Measurements from ENCODE around the gene ZDHHC13.

Gene ZDHHC13

DNA sequence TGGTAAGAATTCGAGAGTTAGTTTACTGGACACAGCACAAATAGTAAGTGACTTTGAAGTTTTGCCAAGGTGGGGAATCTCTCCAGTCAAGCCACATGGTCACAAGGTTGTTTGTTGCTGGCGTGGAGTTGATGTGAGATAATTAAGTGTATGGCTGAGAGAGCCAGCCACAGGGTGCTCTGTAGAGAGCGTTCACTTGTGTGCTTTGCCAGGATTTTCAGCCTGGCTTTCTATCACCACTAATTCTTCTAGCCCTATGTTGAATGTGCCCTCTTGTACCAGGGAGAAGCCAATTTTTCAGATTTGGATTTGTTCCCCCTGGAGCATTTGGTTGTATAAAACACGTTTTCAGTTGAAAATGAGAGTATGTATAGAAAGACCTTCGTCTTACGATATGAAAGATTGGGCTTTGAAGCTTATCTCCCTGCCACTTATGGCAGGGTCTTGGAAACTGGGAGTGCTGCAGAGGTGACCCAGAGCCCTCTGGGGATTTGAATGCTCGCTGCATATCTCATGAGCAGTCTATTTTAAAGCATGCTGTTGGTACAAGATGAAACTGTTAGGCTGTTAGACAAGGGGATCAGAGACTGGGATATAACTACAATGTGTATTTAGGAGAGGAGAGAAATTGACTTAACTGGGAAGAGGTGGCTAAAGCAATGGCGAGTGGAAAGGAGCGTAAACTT lies 56.2 kb downstream of the ZDHHC13 start:
- no peak for DNase-seq

DNA sequence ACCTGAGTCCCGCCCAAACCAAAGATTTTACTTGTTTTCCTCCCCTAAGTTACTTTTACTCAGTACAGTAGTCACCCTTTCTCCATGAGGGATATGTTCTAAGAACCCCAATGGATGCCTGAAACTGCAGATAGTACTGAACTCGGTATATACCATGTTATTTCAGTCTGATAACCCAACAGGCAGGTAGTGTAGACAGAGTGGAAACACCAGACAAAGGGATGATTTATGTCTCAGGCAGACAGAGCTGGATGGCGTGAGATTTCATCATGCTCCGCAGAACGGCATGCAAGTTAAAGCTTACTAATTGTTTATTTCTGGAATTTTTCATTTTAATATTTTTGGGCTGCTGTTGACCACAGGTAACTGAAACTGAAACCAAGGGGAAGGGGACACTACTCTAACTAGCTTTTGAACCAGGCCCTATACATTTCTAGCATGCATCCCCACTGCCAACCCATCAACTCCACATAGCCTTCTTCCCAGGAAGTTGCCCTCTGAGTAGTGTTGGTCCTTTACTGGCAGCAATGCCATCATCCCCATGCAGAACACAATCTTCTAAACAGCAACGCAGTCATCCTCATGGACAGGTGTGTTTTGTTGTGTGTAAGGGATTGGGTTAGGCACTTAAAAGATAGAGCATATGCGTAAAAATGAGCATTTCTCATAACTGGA lies 57.1 kb downstream of the ZDHHC13 start:
- no peak for DNase-seq

DNA sequence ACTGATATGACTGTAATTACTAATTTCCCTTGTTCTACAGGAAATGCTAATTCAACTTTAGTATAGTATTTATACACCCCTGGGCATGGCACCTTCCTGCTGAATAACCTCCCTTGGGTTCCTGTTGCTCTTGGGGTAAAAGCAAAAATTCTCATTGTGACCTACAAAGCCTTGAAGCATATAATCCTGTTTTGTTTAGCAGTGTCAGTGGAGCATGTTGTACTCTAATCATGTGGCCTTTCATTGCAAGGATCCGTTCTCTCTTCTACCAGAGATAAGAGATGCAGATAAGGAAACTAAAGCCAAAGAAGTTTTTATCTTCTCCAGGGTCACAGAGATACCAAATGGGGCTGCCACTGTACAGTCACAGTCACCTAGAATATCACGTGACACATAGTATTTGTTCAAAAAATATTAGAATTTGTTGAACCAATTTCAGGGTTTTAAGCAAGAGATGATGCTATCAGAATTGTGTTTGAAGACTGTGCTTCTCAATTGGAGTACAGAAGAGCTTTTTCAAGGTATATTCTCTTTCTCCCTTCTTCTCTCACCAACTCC lies 59.7 kb downstream of the ZDHHC13 start:
- no peak for DNase-seq

DNA sequence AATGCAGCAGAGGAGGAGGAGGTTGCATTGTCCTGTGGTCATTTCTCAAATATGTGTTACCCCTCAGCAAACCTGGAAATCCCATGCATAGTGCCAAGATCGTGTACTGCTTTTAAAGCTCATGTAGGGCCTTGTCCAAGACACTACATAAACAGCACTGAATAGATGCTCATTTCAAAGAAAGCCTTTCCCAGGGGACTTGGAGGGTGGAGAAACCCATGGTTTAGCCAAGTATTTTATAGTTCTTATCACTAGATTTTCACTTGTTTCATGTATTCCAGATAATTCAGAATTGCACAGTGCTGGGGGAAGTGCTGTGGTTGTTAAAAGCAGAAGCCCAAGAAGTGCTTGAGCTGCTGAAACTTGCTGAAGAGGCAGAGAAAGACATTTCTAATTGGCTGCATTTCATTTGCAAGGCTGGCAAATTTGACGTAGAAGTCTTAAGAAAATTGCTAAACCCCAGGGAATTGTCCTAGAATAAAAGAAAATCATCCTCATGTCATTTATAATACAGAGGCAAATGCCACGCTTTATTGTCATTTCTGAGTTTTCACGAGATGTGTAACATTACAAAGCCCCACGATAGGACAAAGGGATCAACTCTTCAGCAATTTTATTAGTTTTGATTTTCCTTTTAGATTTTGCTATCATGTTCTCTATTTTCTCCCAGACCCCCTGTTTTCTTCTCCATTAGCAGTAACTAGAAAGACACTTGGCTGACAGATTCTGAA lies 64.7 kb downstream of the ZDHHC13 start:
- DNase-seq: no peak

DNA sequence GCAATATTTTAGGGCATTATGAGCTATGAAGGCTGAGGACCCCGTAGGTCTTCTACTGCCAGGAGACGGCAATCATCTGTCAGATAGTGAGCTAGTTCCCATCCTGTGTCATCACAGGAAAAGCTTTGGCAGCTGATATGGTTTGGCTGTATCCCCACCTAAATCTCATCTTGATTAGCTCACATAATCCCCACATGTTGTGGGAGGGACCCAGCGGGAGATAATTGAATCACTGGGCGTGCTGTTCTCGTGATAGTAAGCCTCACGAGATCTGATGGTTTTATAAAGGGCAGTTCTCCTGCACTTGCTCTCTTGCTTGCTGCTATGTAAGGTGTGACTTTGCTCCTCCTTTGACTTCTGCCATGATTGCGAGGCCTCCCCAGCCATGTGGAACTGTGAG lies 66.7 kb downstream of the ZDHHC13 start:
- DNase-seq: no peak

DNA sequence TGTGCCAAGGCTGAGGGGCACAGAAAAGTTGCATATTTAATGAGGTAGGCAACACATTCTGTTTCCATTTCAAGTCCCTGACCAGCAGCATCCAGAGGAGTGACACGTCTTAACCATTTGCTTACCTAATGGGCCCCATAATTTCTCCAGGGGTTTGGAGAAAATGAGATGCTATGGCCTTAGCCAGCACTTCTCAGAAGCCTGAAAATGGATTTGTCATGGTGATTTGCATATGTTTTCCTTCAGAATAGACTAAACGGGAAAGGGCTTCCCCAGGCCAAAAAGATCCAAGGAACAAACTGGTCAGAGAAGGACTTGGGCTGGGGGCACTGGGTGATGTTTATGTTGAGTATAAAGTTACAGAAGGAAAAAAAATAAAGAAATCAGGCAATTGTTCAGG lies 68.1 kb downstream of the ZDHHC13 start:
- DNase-seq: no peak

DNA sequence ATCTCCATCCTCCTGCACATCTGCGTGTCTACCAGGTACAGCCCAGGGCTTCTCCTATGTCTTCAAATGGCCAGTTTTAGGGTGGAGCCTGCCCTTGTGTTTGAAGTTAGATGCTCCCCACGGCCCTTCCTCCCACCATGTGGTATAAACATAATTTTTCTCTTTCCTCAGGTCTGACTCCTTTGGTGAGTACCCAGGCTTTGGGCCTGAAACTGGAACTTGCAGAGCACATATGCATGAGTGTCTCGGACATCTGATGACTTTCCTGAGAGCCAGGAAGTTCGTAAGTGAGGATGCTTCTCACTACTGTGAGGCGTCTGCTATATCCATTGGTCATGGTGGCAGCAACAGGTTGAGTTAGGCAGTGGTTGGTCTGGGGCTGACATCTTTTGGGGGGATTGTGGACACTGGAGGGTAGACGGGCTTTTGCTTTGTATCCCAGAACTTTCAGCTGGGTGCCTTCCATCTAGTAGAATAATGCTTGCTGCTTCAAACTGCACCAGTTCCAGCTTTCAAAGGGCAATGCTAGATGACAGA lies 68.6 kb downstream of the ZDHHC13 start:
- no peak for DNase-seq

DNA sequence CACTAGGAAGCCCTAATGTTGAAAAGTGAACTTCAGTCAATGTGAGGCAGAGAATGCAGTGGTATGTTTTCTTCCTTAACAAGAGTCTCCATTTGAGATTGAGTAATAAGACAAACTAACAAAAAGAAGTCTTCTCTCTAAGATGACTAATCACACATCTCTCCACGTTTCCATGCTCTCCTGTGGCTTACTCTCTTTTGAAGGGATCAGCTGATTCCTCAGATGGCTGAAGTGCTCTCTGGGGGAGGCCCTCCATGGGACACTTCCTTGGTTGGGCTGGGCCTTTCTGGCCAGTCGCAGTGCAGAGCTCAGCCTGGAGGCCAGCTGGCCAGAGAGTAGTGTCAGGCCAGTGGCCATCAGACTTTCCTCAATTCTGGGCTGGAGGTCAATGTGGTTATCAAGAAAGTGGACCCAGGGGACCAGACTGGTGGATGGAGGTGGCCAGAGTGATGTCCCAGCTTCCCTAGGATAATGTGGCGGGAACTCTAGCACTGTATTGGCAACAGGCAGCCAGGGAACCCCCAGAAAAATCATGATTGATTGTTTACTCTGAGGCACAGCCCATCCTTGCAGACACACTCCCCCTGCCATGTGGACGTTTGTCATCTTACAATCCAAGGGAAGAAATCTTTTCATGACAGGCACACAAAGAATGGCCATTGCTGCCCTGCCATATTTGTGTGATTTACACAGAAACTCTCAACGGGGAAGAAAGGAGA lies 70.3 kb downstream of the ZDHHC13 start:
- DNase-seq: no peak

DNA sequence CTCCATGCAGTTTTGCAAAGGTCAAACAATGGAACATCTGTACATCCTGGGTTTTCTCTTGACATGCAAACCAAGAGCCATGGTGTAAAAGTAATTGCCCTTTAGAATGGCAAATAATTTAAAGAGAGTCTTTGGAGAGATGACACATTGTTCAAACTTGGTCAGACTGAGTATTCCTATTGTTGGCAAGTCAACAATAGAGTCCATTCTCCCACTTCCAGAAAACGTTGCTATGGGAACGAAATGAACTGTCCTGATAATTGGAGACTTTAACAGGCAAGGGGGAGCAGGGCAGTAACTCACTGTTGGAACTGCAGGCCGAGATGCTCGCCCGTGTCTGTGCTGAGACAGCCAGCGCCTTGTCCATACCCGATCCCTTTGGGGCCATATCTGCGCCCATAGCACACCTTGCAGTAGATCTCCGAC lies 70.9 kb downstream of the ZDHHC13 start:
- no peak for DNase-seq

DNA sequence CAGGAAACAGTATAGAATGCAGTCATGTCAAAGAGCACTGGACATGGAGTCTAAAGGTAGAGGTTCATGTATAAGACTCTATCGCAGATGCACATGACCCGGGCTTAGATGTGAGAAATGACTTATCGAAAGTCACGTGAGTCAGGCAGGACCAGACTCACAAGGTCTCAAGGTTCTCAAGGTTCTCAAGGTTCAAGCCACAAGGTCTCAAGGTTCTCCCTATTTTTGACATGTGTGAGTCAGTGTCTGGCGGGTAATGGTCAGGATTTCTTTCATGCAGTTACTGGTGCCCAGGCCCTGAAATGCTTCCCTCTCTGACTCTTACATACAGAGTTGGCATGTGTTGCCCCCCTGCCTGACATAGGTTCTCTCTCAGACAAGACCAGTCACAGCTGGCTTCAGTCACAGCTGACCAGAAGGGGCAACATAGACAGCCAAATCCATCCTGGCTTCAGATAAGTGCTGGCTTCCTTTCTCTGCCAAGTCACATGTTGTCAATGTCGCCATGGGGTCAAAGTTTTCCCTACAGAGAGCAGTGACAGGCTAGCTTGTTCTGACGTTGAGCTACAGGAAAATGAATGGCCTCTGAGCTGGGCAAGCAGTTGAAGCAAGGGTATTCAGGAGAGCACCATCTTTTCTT lies 74.7 kb downstream of the ZDHHC13 start:
- no peak for DNase-seq

DNA sequence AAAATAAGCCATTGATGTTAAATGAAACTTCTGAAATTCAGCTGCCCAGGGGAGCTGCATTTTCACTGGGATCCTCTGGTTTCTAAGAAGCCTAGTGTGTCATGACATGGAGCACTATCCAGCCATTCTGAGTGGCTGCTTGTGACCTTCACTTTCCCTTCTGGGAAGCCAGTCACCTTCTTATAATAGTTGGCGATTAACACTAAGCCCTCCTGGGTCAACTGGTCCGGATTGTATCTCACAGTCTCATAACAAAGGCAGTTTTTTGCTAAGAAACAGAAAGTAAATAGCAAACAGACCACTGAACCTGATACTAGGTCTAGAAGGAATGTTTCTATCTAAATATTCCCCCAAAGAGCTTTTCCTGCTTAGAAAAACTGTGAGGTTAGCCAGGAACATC lies 76.9 kb downstream of the ZDHHC13 start:
- no peak for DNase-seq

DNA sequence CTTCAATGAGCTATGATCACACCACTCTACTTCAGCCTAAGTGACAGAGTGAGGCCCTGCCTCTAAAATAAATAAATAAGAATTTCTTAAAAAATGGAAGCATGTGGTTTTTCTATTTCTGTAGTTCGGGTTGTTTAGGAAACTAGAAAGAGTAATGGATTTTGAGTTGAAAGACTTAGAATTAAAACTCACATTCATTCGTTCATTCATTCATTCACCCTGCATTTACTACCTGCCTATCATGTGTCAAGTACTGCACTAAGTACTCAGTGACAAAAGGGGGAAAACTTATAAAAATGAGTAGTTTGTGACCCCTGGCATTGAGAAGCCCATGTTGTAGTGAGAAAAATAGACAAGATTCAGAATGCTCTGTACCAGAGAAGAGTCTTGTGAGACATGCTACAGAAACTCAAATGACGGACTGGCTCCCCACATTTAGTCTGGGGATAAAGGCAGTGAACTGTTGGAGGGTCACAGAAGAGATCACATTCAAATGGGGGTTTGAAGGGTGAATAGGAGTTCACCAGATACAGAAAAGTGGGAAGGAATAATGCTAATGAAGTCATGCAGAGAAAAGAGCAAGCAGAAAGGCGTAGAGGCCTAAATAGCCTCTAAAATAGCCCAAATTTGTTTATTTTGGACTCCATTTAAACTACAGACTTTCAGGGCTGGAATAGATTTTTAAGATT lies 77.8 kb downstream of the ZDHHC13 start:
- no peak for DNase-seq

DNA sequence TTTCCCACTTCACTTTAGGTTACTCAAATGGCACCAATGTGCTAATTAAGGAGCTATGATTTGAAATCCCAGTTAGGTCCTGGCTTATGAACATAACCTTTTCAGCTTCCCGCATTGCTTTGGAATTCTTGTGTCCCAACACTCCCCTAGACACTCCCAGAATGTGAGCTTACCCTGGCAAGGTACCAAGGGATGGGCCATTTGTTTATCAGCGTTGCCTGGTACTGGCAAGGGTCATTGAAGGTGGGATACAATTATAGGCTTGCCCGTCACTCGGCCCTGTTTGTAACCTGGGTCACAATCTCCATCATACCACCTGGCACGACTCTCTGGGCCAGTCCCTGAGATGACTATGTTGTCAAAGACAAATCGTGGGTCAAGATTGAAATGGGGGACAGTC lies 79.5 kb downstream of the ZDHHC13 start:
- DNase-seq: no peak

DNA sequence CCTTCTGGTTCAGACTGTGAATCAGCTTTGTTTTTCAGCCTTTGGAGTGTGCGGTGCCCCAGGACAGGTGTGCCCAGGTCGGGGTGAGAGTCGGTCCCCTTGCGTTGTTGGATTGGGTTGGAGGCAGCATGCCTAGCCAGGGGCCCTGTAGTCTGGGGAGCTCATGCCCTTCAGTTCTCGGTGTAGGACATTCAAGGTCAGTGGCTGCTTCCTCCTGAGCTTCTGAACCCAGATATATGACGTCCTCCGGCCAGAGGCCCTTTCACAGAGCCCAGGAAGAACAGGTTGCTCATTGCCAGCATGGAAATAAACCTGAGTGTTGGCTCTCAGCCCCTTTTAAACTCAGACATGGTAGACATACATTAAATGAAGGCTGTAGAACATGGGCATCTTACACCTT lies 82.1 kb downstream of the ZDHHC13 start:
- DNase-seq: no peak

DNA sequence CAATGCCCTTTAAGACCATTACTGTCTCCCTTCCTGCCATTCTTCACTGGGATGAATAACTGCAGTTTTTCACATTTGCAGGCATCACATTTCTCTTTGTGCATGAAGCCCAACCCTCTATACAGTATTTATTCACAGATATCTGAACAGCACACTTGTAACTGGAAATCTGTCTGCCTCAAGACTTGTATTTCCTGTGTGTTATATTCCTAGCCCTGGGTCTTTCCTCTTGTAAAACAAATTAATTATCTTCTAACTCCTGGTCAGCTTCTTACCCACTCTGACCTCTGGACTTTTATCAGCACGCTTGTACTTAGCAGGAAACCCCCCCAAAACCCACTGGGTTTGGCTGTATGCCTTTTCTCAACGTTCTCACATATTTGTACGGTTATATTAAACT lies 82.8 kb downstream of the ZDHHC13 start:
- no peak for DNase-seq

DNA sequence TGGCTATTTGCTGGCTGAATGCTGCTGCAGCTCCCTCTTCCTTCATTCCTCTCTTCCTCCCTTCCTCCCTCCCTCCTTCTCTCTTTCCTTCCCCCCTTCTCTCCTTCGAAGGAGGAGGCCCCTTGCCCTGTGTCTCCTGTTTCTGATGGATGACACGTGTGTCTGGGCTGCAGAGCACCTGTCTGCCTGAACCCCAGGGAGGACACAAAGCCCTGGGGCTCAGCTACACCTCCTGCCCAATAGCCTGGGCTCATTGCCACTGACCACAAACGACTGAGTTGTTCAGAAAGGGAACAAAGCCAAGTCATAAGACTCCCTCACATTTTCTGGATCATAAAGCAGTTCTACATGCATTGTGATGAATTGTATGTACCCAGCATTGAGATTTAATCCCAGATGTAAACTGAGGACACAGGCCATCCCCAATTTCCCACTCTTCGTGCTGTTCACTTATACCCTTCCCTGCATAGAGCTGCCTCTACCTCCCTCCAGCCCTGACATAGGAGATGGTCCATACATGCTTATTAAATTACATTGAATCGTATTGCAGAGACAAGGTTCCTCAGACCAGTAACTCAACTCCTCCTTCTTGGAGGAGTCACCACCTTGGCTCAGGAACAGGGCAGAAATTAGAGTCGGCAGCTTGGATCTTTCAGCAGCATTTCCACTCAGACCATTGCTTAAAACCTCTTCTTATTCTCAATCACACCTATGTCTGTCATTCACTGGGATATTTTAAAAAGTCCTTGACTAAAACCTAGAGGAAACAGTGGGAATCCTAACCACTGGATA lies 83.6 kb downstream of the ZDHHC13 start:
- no peak for DNase-seq

DNA sequence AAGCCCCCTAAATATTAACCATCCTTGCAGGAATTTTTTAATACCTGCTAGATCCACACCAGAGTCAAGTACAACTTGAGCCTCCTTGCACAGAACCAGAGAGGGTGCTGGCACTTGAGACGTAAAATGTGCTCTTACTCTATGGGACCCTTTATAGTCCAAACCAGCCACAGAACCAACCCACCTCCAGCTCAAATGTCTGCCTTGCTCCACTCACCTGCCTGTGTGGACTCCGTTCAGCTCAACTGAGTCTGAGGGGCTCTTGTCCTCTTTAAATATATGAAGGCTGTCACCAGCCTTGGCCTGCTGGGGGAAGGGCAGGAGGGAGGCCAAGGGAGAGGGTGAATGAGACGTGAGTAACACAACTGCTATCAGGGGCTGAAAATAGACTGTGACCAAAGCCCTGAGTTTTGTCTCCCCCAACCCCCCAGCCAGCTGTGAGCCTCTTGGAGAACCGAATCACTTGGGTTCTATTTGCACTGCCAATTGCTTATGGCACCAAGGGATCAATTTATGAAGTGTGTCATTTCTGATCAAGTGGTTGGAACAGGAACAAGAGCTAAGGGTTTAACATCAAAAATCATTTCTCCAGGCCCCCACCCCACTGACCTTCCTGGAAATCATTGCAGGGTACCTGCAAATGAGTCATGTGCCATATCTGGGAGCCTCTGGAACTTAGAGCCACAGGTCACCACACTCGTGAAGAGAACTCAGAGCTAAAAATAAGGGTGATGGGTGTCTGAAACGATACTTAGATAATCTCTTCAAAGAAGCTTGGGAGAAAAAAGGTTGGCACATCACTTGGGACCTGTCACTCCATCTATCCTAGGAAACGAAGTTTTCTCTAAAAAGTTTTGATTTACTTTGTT lies 85.0 kb downstream of the ZDHHC13 start, which contains the start of gene CSRP3:
CSRP3 (minus strand) TSS at position 247 of the 869 bp plus-strand sequence. CDS start 9,535 bp downstream, outside the sequence.
- no peak for DNase-seq

DNA sequence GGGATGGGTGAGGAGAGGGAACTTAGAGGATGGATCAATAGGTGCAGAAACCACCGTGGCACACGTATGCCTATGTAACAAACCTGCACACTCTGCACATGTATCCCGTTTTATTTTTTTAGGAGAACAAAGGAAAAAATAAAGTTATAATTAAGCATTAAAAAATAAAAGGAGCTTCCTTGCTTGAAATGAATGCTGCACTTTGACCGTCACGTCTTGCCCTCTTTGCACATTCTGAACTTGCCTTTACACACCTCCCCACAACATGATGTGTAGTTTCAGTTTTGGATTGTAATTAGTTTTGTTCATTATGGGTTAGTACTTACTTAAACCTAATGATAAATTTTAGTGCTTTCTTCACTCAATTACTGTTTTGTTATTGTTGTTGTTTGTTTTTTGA lies 87.9 kb downstream of the ZDHHC13 start:
- no peak for DNase-seq

DNA sequence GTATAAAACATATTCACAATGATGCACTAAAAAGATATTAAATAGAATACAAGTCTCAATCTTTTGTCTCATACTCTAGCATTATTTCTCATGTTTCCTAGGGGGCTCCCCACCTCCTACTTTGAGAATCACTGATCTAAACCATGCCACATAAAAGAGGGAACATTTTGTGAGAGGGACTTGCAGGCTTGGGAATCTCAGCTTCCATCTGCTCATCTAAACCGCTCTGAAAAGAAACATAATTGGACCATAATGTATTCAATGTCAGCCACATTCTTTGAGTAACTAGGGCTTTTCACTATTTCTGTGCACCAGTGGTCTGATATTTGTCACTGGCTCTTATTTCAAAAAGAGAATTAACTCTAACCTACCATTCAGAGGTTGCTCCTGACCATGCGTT lies 91.2 kb downstream of the ZDHHC13 start:
- DNase-seq: no peak
